ENCODE measurements around the gene SLC29A3. TPM values are rescaled to one million over a fixed set of nuclear protein-coding genes. Genes with fewer than 3 reads are reported as not detected.

The SLC29A3 gene
- total RNA-seq, 1 donor from 2014 or later, result 0.58 TPM

- no peak for DNase-seq (ENCODE audit: low read depth)
- no peak for TF ChIP-seq CTCF (conservative IDR thresholded peaks at IDR 0.05; ENCODE audit: low read depth, low read length)
- no peak overlapping the region for H3K4me3 ChIP-seq (ENCODE audit: low read depth, low read length)
Measured at GRCh38 chr10:71320592-71320991, 1.5 kb downstream of the SLC29A3 start.

- no peak for TF ChIP-seq CTCF (conservative IDR thresholded peaks at IDR 0.05; ENCODE audit: low read depth, low read length)
- no peak for DNase-seq (ENCODE audit: low read depth)
Measured at GRCh38 chr10:71321386-71321785, 2.3 kb downstream of the SLC29A3 start.

GRCh38 chr10:71323407-71323806 is 4.3 kb downstream of the SLC29A3 start:
- TF ChIP-seq CTCF (conservative IDR thresholded peaks at IDR 0.05; ENCODE audit: low read depth, low read length), result no peak
- no peak for DNase-seq (ENCODE audit: low read depth)

More at GRCh38 chr10:71321386-71321785, 2.3 kb downstream of the SLC29A3 start:
- H3K4me3 ChIP-seq (ENCODE audit: low read depth, low read length), result no peak overlapping the region

GRCh38 chr10:71324743-71325142 is 5.7 kb downstream of the SLC29A3 start:
- TF ChIP-seq CTCF (conservative IDR thresholded peaks at IDR 0.05; ENCODE audit: low read depth, low read length), result no peak
- no peak for DNase-seq (ENCODE audit: low read depth)
- no peak overlapping the region for H3K4me3 ChIP-seq (ENCODE audit: low read depth, low read length)

More at GRCh38 chr10:71323407-71323806, 4.3 kb downstream of the SLC29A3 start:
- no peak overlapping the region for H3K4me3 ChIP-seq (ENCODE audit: low read depth, low read length)

GRCh38 chr10:71325267-71325666 is 6.2 kb downstream of the SLC29A3 start:
- DNase-seq (ENCODE audit: low read depth), result no peak
- no peak for TF ChIP-seq CTCF (conservative IDR thresholded peaks at IDR 0.05; ENCODE audit: low read depth, low read length)
- no peak overlapping the region for H3K4me3 ChIP-seq (ENCODE audit: low read depth, low read length)

GRCh38 chr10:71326464-71326881 is 7.4 kb downstream of the SLC29A3 start:
- no peak for DNase-seq (ENCODE audit: low read depth)
- no peak for TF ChIP-seq CTCF (conservative IDR thresholded peaks at IDR 0.05; ENCODE audit: low read depth, low read length)
- H3K4me3 ChIP-seq (ENCODE audit: low read depth, low read length), result no peak overlapping the region

- TF ChIP-seq CTCF (conservative IDR thresholded peaks at IDR 0.05; ENCODE audit: low read depth, low read length), result no peak
- no peak for DNase-seq (ENCODE audit: low read depth)
- no peak overlapping the region for H3K4me3 ChIP-seq (ENCODE audit: low read depth, low read length)
Measured at GRCh38 chr10:71330789-71331404, 11.8 kb downstream of the SLC29A3 start.

Measured in epithelial cell of proximal tubule (primary cell).